Measurements from ENCODE around the gene UBE2J1. TPM values are rescaled to one million over a fixed set of nuclear protein-coding genes. Genes with fewer than 3 reads are reported as not detected.
A peak's percentile ranks its signal among the peaks of the same experiment; 100 is the strongest.

The UBE2J1 gene
- total and polyA plus RNA-seq, 9 of the 15 experiments (the other 6 are each of a cell fraction or from before 2014, with no cell fraction given) = 11.6 to 32.6 (median 22.0) TPM

DNA sequence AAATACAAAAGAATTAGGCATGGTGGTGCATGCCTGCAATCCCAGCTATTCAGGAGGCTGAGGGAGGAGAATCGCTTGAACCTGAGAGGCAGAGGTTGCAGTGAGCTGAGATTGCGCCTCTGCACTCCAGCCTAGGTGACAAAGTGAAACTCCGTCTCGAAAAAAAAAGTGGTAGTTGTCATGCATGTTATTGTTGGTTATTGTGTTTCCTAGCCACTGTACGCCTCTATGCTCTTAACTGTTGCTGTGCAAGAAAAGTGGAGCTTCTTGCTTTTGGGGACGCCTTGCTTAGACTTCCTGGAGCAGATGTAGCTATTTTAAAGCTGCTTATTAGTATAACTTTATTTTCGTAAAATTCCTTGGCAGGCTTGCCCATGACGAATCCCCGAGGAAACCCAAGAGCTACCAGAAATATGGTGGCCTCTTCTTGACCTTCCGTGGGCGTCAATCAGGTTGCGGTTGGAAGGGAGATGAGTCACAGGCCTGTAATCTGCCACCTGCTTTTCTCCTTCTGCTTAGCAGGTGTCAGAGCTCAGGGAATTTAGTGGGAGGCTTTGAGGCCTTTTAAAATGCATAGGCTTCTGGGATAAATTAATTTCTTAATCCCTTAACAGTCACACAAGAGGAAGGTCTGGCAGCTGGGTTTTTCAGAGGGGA, 54.7 kb downstream of the UBE2J1 start (continued):
- TF ChIP-seq ZBTB34 (CRISPR knock-in tag; IDR thresholded peaks at IDR 0.05) (no peak), CEBPB (tag; IDR thresholded peaks at IDR 0.05) (peak; percentile 42; the same call in 1 of the 2 replicates), SMARCE1 (IDR thresholded peaks at IDR 0.05) (peak; percentile 79; the same call in 1 of the 2 replicates), CBFA2T3 (IDR thresholded peaks at IDR 0.05) (peak; percentile 85), ATF1 (CRISPR knock-in tag; IDR thresholded peaks at IDR 0.05) (no peak), ATF1 (tag; IDR thresholded peaks at IDR 0.05) (no peak), PYGO2 (tag; IDR thresholded peaks at IDR 0.05) (no peak), FOSL1 (tag; conservative IDR thresholded peaks at IDR 0.05) (peak; percentile 91), OTX1 (CRISPR knock-in tag; IDR thresholded peaks at IDR 0.05) (no peak), ZNF583 (CRISPR knock-in tag; IDR thresholded peaks at IDR 0.05) (no peak), HNRNPUL1 (IDR thresholded peaks at IDR 0.05; ENCODE audit: low read length) (no peak), MLX (CRISPR knock-in tag; conservative IDR thresholded peaks at IDR 0.05) (no peak), CREB1 (IDR thresholded peaks at IDR 0.05) (no peak), CREB1 (CRISPR knock-in tag; IDR thresholded peaks at IDR 0.05) (no peak), ELK1 (CRISPR knock-in tag; IDR thresholded peaks at IDR 0.05) (no peak), LEF1 (IDR thresholded peaks at IDR 0.05) (no peak), MAZ (CRISPR knock-in tag; conservative IDR thresholded peaks at IDR 0.05 in 1 of 2, IDR thresholded peaks at IDR 0.05 in 1 of 2) (no peak), SMARCA4 (IDR thresholded peaks at IDR 0.05) (peak; percentile 69; the same call in 1 of the 2 replicates)
- TF ChIP-seq, protein P1, sequence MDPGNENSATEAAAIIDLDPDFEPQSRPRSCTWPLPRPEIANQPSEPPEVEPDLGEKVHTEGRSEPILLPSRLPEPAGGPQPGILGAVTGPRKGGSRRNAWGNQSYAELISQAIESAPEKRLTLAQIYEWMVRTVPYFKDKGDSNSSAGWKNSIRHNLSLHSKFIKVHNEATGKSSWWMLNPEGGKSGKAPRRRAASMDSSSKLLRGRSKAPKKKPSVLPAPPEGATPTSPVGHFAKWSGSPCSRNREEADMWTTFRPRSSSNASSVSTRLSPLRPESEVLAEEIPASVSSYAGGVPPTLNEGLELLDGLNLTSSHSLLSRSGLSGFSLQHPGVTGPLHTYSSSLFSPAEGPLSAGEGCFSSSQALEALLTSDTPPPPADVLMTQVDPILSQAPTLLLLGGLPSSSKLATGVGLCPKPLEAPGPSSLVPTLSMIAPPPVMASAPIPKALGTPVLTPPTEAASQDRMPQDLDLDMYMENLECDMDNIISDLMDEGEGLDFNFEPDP (CRISPR knock-in tag; IDR thresholded peaks at IDR 0.05) = no peak
- TF ChIP-seq, protein P2, sequence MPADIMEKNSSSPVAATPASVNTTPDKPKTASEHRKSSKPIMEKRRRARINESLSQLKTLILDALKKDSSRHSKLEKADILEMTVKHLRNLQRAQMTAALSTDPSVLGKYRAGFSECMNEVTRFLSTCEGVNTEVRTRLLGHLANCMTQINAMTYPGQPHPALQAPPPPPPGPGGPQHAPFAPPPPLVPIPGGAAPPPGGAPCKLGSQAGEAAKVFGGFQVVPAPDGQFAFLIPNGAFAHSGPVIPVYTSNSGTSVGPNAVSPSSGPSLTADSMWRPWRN (IDR thresholded peaks at IDR 0.05; ENCODE audit: low read depth) = 0 out of 2 replicates have a peak, but pooled peaks have one; percentile 17
- TF ChIP-seq, protein P3, sequence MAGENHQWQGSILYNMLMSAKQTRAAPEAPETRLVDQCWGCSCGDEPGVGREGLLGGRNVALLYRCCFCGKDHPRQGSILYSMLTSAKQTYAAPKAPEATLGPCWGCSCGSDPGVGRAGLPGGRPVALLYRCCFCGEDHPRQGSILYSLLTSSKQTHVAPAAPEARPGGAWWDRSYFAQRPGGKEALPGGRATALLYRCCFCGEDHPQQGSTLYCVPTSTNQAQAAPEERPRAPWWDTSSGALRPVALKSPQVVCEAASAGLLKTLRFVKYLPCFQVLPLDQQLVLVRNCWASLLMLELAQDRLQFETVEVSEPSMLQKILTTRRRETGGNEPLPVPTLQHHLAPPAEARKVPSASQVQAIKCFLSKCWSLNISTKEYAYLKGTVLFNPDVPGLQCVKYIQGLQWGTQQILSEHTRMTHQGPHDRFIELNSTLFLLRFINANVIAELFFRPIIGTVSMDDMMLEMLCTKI (IDR thresholded peaks at IDR 0.05; ENCODE audit: partially characterized antibody) = no peak
